Mammary epithelial cell (primary cell): Measurements from ENCODE around the gene FAM170A.

Experiments
- EZH2 ChIP-seq: IDR thresholded peaks from 2 replicates; pipeline ENCODE4 v1.6.1; 2012; ENCODE audit warnings: low read length, inconsistent platforms, borderline replicate concordance
- TF ChIP-seq, protein P1 (sequence below), 2 donors: IDR thresholded peaks in 1 of 2; conservative IDR thresholded peaks in 1 of 2; 2 replicates each; pipeline ENCODE4 v1.5.1; 2011 to 2012; ENCODE audit warnings: inconsistent platforms in 2 of 2, low read length in 2 of 2, mild to moderate bottlenecking in 2 of 2, control low read depth in 1 of 2, low read depth in 1 of 2; ENCODE audit not compliant: insufficient read depth in 1 of 2; ENCODE audit errors: extremely low read depth in 1 of 2

DNA sequence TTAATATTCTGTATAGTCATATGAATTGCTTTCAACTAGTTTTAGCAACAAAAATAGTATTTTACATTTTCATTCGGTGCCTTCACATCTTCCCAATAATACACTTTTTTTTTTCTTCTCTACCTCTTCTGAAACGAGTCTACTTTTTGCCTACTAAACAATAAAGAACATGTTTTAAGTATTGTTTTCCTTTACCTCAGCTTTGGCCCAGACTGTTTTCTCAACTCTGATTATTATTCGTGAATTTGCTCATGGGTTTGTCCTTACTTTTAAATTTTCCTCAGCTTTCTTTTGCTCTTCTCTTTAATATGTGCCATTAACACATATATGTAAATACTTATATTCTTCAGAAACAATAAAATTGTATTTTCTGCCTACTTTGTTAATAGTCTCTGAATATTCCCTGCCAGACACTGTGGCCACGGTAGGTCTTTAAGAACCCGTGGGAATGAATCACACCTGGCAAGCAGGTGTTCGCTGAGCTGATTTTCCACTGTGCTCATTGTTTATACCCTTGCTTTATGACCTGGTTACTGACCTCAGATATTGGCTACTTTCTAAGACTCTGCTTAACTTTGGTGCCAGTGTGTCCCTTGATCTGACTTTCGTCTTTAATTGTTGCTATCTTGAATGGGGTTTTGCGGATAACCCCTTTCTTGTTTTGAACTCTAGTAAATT is 49.1 kb downstream of the FAM170A start:
- TF ChIP-seq, protein P1, sequence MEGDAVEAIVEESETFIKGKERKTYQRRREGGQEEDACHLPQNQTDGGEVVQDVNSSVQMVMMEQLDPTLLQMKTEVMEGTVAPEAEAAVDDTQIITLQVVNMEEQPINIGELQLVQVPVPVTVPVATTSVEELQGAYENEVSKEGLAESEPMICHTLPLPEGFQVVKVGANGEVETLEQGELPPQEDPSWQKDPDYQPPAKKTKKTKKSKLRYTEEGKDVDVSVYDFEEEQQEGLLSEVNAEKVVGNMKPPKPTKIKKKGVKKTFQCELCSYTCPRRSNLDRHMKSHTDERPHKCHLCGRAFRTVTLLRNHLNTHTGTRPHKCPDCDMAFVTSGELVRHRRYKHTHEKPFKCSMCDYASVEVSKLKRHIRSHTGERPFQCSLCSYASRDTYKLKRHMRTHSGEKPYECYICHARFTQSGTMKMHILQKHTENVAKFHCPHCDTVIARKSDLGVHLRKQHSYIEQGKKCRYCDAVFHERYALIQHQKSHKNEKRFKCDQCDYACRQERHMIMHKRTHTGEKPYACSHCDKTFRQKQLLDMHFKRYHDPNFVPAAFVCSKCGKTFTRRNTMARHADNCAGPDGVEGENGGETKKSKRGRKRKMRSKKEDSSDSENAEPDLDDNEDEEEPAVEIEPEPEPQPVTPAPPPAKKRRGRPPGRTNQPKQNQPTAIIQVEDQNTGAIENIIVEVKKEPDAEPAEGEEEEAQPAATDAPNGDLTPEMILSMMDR (conservative IDR thresholded peaks at IDR 0.05 in 1 of 2, IDR thresholded peaks at IDR 0.05 in 1 of 2; ENCODE audit: extremely low read depth in 1 of 2, insufficient read depth in 1 of 2, low read depth in 1 of 2, low read length in 2 of 2) = no peak
- TF ChIP-seq EZH2 = no peak
